ENCODE results near the gene PVALEF.

Gene PVALEF

GRCh38 chr17:81164371-81165245 lies 699 bp upstream of the PVALEF start:
- DNase-seq (ENCODE audit: low read depth), result peak; percentile 33
- TF ChIP-seq, protein P1, sequence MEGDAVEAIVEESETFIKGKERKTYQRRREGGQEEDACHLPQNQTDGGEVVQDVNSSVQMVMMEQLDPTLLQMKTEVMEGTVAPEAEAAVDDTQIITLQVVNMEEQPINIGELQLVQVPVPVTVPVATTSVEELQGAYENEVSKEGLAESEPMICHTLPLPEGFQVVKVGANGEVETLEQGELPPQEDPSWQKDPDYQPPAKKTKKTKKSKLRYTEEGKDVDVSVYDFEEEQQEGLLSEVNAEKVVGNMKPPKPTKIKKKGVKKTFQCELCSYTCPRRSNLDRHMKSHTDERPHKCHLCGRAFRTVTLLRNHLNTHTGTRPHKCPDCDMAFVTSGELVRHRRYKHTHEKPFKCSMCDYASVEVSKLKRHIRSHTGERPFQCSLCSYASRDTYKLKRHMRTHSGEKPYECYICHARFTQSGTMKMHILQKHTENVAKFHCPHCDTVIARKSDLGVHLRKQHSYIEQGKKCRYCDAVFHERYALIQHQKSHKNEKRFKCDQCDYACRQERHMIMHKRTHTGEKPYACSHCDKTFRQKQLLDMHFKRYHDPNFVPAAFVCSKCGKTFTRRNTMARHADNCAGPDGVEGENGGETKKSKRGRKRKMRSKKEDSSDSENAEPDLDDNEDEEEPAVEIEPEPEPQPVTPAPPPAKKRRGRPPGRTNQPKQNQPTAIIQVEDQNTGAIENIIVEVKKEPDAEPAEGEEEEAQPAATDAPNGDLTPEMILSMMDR (conservative IDR thresholded peaks at IDR 0.05; ENCODE audit: low read depth, low read length), result no peak
- no peak overlapping the region for H3K4me3 ChIP-seq (ENCODE audit: low read length)

GRCh38 chr17:81166033-81166492 lies 756 bp downstream of the PVALEF start, which contains the start of gene AATK:
AATK (minus strand) TSS chr17:81166221; CDS start chr17:81165992, 229 bp downstream.
- no peak for DNase-seq (ENCODE audit: low read depth)
- H3K4me3 ChIP-seq (ENCODE audit: low read length), result peak within 1 kb of the TSS; percentile 41
- TF ChIP-seq, protein P1 (conservative IDR thresholded peaks at IDR 0.05; ENCODE audit: low read depth, low read length), result no peak

GRCh38 chr17:81167194-81167524 lies 1.9 kb downstream of the PVALEF start:
- TF ChIP-seq, protein P1 (conservative IDR thresholded peaks at IDR 0.05; ENCODE audit: low read depth, low read length), result no peak
- DNase-seq (ENCODE audit: low read depth), result no peak
- no peak overlapping the region for H3K4me3 ChIP-seq (ENCODE audit: low read length)

DNA sequence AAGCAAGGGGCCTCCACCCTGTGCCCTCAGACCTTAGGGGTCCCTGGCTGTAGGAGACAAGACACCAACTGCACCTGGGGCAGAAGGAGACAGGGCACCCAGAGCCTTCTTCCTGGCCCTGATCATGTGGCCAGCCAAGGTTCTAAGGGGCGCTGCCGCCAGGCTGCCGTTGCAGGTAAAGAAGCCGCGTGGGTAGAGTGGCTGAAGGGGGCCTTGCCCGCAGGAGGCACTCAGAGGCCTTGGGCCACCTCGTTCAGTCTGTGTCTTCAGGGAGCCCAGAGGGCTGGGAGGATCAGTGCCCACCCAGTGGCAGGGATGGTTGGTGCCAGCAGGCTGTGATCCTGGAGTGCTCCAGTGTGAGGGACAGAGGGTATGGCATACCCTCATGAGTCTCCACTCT lies 2.3 kb downstream of the PVALEF start:
- TF ChIP-seq, protein P1 (conservative IDR thresholded peaks at IDR 0.05; ENCODE audit: low read depth, low read length), result no peak
- no peak overlapping the region for H3K4me3 ChIP-seq (ENCODE audit: low read length)
- DNase-seq (ENCODE audit: low read depth), result no peak

GRCh38 chr17:81169870-81170309 lies 4.6 kb downstream of the PVALEF start:
- no peak for DNase-seq (ENCODE audit: low read depth)
- no peak overlapping the region for H3K4me3 ChIP-seq (ENCODE audit: low read length)
- TF ChIP-seq, protein P1 (conservative IDR thresholded peaks at IDR 0.05; ENCODE audit: low read depth, low read length), result no peak

DNA sequence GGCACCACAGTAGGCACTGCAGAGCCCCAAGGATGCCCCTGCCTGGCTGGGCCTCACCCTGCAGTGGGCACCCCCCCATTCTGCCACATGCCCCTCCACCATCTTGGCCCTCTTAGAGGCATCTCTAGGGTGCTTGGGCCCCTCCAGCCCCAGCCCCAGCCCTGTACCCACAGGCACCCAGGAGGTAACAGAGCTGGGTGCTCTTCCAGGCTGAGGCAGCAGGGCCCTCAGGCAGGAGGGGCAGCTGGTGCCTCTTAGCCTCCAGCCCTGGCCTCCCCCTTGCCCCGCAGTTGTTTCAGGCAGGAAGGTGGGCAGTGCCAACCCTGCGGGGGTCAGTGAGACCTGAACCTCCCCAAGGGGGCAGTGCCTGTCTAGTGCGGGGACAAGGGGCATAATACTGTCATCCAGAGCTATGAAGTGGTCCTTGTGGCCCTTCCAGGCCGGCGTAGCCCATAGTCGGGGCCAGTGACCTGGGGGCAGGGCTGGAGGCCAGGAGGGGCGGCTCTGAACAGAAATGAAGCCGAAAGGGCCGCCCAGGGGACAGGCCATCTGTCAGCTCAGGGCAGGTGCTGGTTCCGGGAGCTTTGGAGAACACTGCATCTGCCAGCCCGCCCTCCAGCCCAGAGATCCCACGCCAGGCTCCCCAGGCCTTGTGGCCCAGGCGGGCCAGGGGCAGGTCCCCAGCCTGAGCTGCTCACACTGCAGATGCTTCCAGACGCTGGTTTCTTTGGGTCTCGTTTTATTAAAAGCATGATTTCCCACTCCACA lies 5.6 kb downstream of the PVALEF start:
- H3K4me3 ChIP-seq (ENCODE audit: low read length), result no peak overlapping the region
- TF ChIP-seq, protein P1 (conservative IDR thresholded peaks at IDR 0.05; ENCODE audit: low read depth, low read length), result no peak
- no peak for DNase-seq (ENCODE audit: low read depth)

All from retinal pigment epithelial cell (primary cell).